DOHH2 (cell line): Measurements from ENCODE around the gene NEUROD6.

Experiments used
- H3F3A ChIP-seq: fragments of 200-600 bp; sonication (generic), shearing (Covaris generic); 2 replicates; pipeline ENCODE4 v1.6.0; 2016; ENCODE audit warnings: antibody characterized with exemption, mild to moderate bottlenecking; ENCODE audit not compliant: control insufficient read depth, insufficient read depth
- H3K27ac ChIP-seq: fragments of 200-600 bp; sonication (generic); 2 replicates; pipeline ENCODE4 v1.5.1; 2014; ENCODE audit warnings: low read depth, mild to moderate bottlenecking, low read length, moderate library complexity
- H3K27me3 ChIP-seq: fragments of 200-600 bp; sonication (generic); 2 replicates; pipeline ENCODE4 v1.6.1; 2014; ENCODE audit warnings: mild to moderate bottlenecking, low read length, mixed read lengths; ENCODE audit not compliant: control insufficient read depth
- H3K36me3 ChIP-seq: fragments of 200-600 bp; sonication (generic); 2 replicates; pipeline ENCODE4 v1.6.1; 2014; ENCODE audit warnings: mild to moderate bottlenecking, low read length, moderate library complexity, mixed read lengths; ENCODE audit not compliant: control insufficient read depth
- H3K4me1 ChIP-seq: fragments of 200-600 bp; sonication (generic); 2 replicates; pipeline ENCODE4 v1.6.1; 2014; ENCODE audit warnings: mild to moderate bottlenecking, low read length, mixed read lengths; ENCODE audit not compliant: control insufficient read depth
- H3K4me2 ChIP-seq: fragments of 200-600 bp; sonication (generic); 2 replicates; pipeline ENCODE4 v1.6.0; 2014; ENCODE audit warnings: mild to moderate bottlenecking, low read length, moderate library complexity
- H3K4me3 ChIP-seq: fragments of 200-600 bp; sonication (generic); 2 replicates; pipeline ENCODE4 v1.5.1; 2014; ENCODE audit warnings: mild to moderate bottlenecking, low read length, mixed read lengths
- H3K79me2 ChIP-seq: fragments of 200-600 bp; sonication (generic); 2 replicates; pipeline ENCODE4 v1.6.1; 2014; ENCODE audit warnings: mild to moderate bottlenecking, low read length, mixed read lengths; ENCODE audit not compliant: control insufficient read depth
- H3K9me2 ChIP-seq: fragments of 200-600 bp; sonication (generic); replicated peaks from 2 replicates; pipeline ENCODE4 v1.6.1; 2014; ENCODE audit warnings: mild to moderate bottlenecking, low read length, mixed read lengths; ENCODE audit not compliant: control insufficient read depth
- H3K9me3 ChIP-seq: fragments of 200-600 bp; sonication (generic); 2 replicates; pipeline ENCODE4 v1.6.1; 2014; ENCODE audit warnings: antibody characterized with exemption, low read length, mixed read lengths; ENCODE audit not compliant: control insufficient read depth, insufficient read depth
- H4K20me1 ChIP-seq: fragments of 200-600 bp; sonication (generic); 2 replicates; pipeline ENCODE4 v1.6.0; 2014; ENCODE audit warnings: low read depth, mild to moderate bottlenecking, antibody characterized with exemption, low read length, moderate library complexity; ENCODE audit not compliant: control insufficient read depth, insufficient read depth
- CTCF ChIP-seq: fragments of 200-600 bp; sonication (generic); IDR thresholded peaks from one replicate; pipeline ENCODE4 v1.5.1; 2014; ENCODE audit warnings: antibody characterized with exemption, mild to moderate bottlenecking, low read depth, low read length; ENCODE audit not compliant: poor library complexity, severe bottlenecking
- EZH2phosphoT487 ChIP-seq: fragments of 200-600 bp; sonication (generic); IDR thresholded peaks from 2 replicates; pipeline ENCODE4 v1.6.1; 2017; ENCODE audit warnings: borderline replicate concordance, mild to moderate bottlenecking, antibody characterized with exemption, low read length, moderate library complexity, mixed read lengths

NEUROD6 gene

GRCh38 chr7:31327071-31327470 lies 13.5 kb downstream of the NEUROD6 start:
- TF ChIP-seq CTCF (no peak), EZH2phosphoT487 (no peak)
- Histone ChIP-seq H3K79me2 (no peaks in the 10 kb centered on the region), H3K4me2 (no peak overlapping the region), H3K27ac (no peak overlapping the region), H3K4me1 (no peaks in the 10 kb centered on the region), H3K4me3 (no peak overlapping the region), H4K20me1 (no peaks in the 10 kb centered on the region), H3K36me3 (no peaks in the 10 kb centered on the region), H3K27me3 (no peaks in the 10 kb centered on the region), H3K9me3 (no peaks in the 10 kb centered on the region), H3K9me2 (no peaks in the 10 kb centered on the region), H3F3A (no peaks in the 10 kb centered on the region)

GRCh38 chr7:31326416-31326815 lies 14.1 kb downstream of the NEUROD6 start:
- Histone ChIP-seq H3K4me1 (no peaks in the 10 kb centered on the region), H3K79me2 (no peaks in the 10 kb centered on the region), H3K27ac (no peak overlapping the region), H3K9me3 (no peaks in the 10 kb centered on the region), H3K4me3 (no peak overlapping the region), H4K20me1 (no peaks in the 10 kb centered on the region), H3K9me2 (no peaks in the 10 kb centered on the region), H3K27me3 (no peaks in the 10 kb centered on the region), H3K4me2 (no peak overlapping the region), H3F3A (no peaks in the 10 kb centered on the region), H3K36me3 (no peaks in the 10 kb centered on the region)
- TF ChIP-seq EZH2phosphoT487 (no peak), CTCF (no peak)

- Histone ChIP-seq H3K36me3 (no peaks in the 10 kb centered on the region), H3K4me2 (no peak overlapping the region), H4K20me1 (no peaks in the 10 kb centered on the region), H3K9me2 (no peaks in the 10 kb centered on the region), H3K27ac (no peak overlapping the region), H3K4me1 (no peaks in the 10 kb centered on the region), H3K9me3 (no peaks in the 10 kb centered on the region), H3F3A (no peaks in the 10 kb centered on the region), H3K4me3 (no peak overlapping the region), H3K27me3 (no peaks in the 10 kb centered on the region), H3K79me2 (no peaks in the 10 kb centered on the region)
- TF ChIP-seq CTCF (no peak), EZH2phosphoT487 (no peak)
Measured at GRCh38 chr7:31323101-31323500, 17.4 kb downstream of the NEUROD6 start.

- no peak for TF ChIP-seq CTCF
- no peak for TF ChIP-seq EZH2phosphoT487
- H3K4me3 ChIP-seq, result no peak overlapping the region
- H3F3A ChIP-seq, result no peaks in the 10 kb centered on the region
- H3K4me2 ChIP-seq, result no peak overlapping the region
- H3K27ac ChIP-seq, result no peak overlapping the region
- H3K27me3 ChIP-seq, result no peaks in the 10 kb centered on the region
- H3K4me1 ChIP-seq, result no peaks in the 10 kb centered on the region
- H3K9me3 ChIP-seq, result no peaks in the 10 kb centered on the region
- H3K9me2 ChIP-seq, result no peaks in the 10 kb centered on the region
- no peaks in the 10 kb centered on the region for H3K36me3 ChIP-seq
- H4K20me1 ChIP-seq, result no peaks in the 10 kb centered on the region
- no peaks in the 10 kb centered on the region for H3K79me2 ChIP-seq
Measured at GRCh38 chr7:31320675-31321074, 19.9 kb downstream of the NEUROD6 start.
